T-helper 9 cell (primary cell): Measurements from ENCODE around the gene DMC1.
A peak's percentile ranks its signal among the peaks of the same experiment; 100 is the strongest.
"Not testable (repeated sequence)": the region's sequence is repeated elsewhere in the genome, so short reads cannot be mapped to it uniquely, and the experiment has no call there.

Experiments used
- DNase-seq: peaks from one replicate; pipeline ENCODE4 v3.0.0-alpha.2; 2020
- total RNA-seq, 2 donors: gene quantifications; one replicate each; lab custom pipeline; 2026; lab: John Stamatoyannopoulos, UW

Gene DMC1, protein sequence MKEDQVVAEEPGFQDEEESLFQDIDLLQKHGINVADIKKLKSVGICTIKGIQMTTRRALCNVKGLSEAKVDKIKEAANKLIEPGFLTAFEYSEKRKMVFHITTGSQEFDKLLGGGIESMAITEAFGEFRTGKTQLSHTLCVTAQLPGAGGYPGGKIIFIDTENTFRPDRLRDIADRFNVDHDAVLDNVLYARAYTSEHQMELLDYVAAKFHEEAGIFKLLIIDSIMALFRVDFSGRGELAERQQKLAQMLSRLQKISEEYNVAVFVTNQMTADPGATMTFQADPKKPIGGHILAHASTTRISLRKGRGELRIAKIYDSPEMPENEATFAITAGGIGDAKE
- 0.24 to 0.35 reads per million in 2 donors for total RNA-seq

DNA sequence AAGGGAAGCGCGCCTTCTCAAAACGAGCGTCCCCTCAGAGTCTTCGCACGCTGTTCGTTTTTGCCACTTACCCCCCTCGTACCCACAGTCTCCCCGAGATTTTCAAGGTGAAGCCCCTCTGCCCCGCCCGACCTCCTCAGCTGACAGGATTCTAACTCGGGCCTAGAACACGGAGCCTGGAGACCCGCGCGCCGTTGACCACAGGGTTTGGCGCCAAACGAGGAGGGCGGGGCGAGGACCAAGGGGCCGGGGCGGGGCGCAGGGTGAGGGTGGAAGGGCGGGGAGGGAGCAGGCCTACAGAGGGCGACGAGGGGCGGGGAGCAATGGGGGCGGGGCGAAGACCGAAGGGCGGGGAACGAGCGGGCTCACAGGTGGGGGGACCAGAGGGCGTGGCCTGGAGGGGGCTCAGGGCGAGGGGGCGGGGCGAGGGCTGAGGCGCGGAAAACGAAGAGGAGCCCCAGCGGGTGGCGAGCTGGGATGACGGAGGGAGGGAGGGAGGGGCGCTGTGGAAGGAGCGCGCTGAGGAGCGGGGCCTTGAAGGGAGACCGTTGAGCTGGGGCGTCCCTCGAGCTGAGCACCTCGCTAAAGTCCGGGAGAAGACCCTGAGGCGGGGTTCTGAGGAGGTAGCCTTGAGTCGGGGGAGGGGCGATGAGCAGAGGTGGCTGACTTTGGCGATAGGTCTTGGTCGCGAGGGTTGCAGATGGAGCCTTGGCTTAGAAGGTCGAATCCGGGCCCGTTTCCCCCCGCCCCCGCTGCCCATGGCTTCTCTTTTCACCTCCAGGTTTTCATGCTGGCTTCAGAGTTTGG lies at the start of gene DMC1:
Gene DMC1 (minus strand): TSS at position 212 of the 807 bp plus-strand sequence. CDS start 1,927 bp downstream, outside the sequence.
- DNase-seq: peak; percentile 100

DNA sequence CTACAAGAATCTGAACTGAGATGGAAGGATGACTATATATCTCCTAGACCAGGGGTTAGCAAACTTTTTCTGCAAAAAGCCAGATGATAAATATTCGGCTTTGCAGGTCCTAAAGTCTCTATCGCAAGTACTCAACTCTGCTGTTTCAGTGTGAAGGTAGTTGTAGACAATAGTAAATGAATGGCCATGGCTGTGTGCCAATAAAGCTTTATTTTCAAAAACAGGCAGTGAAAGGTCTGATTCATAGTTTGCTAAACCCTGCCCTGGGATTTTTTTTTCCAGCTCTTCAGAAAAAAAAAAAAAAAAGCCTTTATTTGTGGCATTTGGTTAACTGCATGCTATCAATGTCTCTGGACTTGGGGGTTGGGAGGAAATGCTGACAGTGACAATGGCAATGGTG lies 48.7 kb upstream of the DMC1 start:
- no peak for DNase-seq

DNA sequence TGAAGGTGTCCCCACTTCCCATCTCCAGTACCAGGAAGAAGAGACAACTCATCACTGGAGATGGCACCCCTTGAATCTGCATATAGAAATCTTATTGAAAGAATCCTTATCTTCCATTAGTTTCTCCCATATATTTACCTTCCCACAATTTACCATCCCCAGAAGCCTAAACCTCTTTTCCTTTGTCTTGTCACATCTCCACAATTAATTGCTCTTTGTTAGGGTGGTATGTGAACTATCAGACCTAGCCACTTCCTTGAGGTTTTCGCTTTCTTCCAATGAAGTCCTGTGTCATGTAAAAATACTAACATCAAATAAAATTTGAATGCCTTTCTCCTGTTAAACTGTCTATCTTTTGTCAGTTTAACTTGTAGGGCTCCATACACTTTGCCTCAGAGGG lies 48.3 kb upstream of the DMC1 start:
- no peak for DNase-seq

DNA sequence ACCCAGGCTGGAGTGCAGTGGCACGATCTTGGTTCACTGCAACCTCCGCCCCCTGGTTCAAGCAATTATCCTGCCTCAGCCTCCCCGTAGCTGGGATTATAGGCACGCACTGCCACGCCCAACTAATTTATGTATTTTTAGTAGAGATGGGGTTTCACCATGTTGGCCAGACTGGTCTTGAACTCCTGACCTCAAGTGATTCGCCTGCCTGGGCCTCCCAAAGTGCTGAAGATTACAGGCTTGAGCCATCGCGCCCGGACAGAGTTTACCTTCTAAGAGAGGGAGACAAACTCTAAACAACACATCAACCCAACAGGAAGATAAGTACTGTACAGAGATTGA lies 45.1 kb upstream of the DMC1 start:
- DNase-seq: not testable (repeated sequence)

DNA sequence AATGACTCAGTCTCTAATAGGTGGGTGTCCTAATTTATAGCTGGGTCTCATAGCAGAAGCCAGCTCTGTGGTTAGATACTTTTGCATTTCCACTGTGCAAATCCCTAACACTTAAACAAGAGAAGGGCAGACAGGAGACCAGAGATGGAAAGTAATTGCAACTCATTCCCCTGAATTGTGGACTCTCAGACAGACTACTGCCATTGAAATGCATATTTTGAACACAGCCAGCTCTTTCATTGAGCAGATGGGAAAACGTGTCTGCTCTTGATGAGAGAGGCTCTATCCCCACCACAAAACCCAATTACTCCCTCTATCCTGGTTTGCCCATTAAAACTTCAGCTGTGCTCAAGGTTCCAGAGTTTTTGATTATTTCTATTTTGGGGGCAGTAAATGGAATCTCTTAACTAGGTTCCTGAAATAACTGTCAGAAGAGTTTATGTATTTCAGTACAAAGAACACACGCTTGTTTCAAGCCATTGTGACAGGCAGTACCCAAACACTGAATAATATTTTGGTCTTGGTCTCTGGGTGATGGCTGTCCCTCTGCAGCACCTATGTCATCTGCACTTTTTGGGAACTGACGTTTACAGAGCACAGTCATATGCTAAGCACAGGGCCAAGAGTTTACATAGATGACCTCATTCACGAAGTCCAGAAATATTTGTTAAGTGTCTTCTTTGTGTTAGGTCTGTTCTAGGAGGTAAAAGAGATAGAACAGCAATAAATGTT lies 44.5 kb upstream of the DMC1 start:
- no peak for DNase-seq

DNA sequence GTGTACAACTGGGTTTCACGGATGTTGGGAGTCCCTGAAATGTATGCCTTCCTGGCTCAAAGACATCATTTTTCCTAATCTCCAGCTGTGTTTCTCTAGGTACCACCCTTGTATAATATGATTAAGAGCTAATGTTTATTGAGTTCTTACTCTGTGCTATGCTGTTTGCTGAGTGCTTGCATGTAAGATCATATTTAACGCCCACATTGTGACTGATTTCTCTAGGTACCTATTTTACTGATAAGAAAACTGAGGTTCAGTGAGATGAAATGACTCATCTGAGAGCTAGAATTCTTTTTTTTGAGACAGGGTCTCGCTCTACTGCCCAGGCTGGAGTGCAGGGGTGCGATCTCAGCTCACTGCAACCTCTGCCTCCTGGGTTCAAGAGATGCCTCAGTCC lies 43.6 kb upstream of the DMC1 start:
- DNase-seq: no peak

DNA sequence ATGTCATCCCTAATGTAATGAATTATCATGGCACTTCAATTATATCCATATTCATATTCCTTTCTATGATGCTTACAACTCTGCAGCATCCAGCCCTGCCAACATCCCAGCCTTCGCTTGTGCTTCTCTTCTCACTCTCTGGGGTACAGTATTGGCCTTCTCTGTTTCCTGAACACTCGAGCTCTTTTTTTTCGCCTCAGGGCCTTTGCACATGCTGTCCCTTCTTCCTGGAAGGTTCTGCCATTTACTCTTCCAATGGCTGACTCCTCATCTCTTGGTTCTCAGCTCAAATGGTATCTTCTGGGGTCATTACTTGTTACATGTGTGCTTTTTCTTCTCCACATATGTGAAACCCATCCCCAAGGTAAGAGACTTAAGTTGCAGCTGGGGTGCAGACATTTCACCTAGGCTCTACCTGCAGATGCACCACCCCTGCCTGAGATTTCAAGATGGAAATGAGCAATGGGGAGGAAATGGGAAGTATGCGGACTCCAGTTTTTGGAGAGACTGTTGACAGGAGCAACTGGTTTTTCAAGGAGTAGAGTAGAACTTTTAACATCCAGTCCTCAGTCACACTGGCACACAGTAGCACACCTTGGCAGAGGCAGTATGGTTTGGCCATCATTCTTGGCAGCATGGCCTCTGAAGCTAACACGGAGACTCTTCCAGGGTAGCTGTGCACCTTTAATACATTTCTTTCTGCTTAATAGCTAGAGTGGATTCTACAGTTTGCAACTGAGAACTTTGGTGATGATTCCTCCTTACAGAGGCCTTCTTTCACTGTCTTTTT lies 42.4 kb upstream of the DMC1 start:
- DNase-seq: no peak

DNA sequence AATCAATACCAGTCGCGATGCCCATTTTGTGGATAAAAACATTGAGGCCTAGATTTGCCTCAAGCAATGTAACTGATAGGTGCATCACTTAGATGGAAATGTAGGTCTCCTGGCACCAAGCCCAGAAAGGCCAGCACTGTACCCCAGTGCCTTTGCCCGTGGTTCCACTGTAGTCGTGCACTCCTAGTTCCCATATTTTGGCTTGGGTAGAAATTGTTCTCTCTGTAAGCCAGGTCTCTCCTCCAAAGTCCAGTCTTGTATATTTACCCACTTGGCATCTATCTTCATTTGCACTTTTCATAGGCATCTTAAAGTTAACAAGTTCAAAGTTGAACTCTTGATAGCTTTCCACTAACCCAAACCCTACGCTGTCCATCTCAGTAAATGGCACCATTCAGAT lies 41.6 kb upstream of the DMC1 start:
- DNase-seq: no peak

DNA sequence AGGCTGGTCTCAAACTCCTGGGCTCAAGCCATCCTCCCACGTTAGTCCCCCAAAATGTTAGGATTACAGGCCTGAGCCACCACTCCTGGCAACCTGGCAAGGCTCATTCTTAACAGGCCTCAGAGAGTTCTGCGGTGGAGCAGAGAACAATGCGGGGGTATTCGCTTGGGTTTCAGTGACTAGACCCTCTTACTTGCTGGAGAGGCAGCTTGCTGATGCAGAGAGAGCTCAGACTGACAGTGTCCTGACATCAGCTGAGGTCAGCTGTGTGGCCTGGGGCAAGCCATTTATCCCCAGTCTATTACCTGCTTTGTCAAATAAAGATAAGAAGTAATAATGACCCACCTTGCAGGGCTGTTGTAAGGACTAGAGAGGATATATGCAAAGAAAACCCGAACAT lies 40.3 kb upstream of the DMC1 start:
- DNase-seq: no peak

DNA sequence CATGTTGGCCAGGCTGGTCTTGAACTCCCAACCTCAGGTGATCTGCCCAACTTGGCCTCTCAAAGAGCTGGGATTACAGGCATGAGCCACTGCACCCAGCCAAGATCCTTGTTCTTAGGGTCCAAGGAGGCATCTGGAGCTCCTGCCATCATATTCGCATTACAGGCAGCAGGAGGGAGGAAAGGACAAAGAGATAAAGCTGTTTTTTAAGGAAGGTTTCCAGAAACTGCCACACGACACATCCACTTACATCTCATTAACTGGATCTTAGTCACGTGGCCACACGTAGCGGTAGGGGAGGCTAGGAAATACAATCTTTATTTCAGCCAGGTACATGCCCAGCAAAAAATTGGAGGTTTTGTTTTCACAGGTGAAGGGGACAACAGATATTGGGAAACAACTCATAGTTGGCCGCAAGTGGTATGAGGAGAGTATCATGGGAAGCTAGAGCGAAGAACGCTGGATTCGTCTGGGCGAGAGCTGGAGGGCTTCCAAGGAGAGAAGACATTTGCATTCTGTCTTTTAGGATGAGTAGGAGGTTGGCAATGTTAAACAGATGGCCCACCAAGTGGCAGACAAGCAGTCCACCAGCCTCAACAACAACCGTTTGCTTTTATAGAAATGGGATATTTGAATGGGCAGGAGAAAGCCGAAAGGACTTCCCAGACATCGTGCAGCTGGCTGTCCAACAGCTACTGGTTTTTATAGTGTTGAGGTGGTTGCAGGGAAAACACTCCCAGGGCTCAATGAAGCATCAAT lies 39.2 kb upstream of the DMC1 start:
- no peak for DNase-seq

DNA sequence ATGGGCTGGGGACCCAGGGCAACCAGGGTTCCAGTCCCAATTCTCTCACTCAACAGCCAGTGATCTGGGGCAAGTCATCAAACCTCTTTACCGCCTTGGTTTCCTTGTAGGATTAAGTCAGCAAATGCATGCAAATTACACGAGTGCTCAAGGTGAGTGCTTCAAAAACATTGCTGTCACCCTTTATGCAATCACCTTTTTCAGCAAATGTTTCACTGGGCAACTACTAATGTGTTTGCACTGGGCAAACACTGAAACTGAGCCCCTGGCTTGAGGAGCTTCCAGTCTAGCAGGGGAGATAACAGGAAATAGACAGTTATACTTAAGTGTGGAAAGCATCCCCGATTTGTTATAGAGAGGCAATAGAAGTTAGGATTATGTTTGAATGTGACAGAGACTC lies 37.7 kb upstream of the DMC1 start:
- no peak for DNase-seq

DNA sequence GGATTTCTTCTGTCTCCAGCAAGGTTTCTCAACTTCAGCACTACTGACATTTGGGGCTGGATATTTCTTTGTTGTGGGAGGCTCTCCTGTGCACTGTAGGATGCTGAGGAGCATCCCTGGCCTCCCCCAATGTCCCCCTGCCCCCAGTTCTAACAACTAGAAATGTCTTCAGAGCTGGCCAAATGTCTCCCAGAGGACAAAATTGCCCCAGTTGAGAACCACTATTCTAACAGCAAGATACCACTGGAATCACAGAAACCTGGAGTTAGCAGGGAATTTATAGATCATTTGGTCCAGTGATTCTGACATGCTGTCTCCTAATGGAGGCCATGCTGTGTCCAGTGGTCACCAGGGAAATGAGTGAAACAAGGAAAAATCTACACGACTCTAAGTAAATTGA lies 32.2 kb upstream of the DMC1 start:
- DNase-seq: no peak

DNA sequence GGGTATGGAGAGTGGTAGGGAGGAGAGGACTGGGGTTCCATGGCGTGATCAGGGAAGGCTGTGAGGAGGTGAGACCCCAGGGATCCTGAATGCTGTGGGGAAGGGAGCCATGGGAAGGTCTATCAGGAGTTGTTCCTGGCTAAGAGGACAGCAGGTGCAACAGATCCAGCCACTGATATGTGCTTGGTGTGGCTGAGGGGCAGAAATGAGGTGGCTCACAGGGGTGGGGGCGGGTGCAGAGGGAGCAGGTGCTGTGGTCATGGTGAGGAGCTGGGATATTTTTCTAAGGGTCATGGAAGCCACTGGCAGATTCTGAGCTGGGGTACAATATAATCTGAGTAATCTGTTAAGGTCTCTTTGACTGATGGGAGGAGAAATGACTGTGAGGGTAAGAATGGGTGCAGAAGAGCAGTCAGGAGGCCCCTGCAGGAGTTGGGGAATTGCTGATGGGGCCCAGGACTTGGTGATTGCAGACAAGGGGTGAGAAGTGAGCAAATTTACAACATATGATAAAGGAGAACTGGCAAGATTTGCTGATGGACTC lies 31.3 kb upstream of the DMC1 start:
- no peak for DNase-seq

DNA sequence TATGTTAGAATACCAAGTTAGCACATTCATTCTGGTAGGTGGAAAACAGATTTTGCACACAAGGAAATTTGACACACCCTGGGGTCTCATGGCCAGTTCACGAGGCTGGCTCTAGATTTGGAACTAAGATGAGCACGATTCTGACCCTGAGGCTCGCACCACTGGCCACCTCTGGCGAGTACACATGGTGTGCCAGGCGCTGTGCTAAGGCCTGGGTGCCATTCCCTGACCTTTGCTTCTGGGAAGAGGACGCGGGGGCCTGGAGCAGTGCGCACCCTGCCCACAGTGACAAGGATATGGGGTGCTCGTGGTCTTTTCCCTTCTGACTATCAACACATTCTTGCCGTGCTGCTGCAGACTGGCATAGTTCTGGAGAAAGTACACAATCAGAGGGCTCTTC lies 29.5 kb upstream of the DMC1 start:
- DNase-seq: no peak

DNA sequence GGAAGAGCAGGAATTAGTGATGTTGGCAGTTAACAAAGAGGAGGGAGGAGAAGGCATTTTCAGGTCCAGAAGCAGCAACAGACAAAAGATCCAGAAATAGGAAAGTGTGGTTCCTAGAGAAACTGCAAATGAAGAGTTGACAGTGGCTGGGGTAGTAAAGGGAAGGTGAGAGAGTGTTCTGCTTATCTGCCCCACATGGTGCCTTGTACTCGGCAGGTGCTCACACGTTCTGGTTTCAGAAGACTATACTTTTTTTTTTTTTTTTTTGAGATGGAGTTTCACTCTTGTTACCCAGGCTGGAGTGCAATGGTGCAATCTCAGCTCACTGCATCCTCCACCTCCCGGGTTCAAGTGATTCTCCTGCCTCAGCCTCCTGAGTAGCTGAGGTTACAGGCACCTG lies 12.9 kb upstream of the DMC1 start:
- DNase-seq: not testable (repeated sequence)

DNA sequence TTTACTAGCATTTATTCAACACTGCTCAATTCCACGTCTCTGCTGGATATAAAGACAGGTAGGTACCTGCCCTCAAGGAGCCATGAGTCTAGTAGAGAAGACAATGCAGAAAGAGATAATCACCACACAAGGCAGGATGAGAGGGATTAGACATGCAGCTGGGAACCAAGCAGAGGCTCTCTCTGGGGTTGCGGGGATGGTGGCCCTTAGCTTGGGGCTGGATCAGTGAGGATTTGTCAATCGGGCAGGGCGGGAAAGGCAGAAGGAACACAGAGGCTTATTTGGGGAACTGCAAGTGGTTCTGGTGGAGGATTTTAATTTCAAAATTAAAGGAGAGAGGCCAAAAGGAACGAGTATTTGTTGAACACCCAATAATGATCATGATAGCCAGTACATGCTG lies 8.5 kb upstream of the DMC1 start:
- no peak for DNase-seq

DNA sequence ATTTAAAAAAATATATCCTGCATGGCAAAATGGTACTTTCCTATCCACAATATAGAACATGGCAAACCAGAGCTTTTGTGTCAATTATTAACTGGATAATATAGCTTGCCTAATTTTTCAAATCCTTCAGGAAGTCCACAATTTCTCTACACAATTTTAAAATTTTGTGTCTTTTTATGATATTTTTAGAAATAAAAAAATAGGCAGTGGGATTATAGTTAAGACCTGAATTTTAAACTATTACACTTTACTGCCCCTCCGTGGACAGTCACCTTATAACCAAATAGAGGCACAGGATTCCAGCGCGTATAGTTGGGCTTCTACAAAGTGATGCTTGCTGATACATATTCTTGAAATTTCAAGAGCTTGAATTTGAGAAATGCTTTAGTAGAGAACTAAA lies 2.1 kb upstream of the DMC1 start:
- DNase-seq: no peak

DNA sequence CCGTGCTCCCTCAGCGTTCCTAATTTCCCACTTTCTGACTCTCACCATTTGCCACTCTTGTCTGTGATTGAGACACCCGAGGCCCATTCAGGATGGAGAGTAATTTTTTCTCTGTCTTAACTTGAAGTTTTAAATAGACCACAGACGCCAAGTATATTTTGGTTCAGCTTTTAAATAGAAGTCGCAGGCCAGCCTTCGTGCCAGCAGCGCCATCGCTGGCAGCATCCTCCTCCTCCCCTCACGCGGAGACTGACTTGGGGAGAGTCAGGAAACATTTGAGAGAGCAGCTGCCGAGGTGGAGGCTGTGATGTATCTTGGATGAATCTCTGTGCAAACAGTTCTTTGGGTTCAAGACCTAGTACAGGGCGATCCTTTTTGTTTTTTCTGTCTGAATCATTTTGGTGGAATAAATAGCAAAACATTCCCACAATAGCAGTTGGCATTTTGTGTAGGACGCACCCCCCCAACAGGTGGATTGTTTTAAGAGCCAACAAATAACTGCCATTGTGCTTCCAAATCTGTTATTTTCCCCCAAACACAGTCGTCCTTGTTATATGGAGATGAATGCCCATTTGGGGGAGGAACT lies 889 bp upstream of the DMC1 start:
- peak; percentile 19 for DNase-seq

DNA sequence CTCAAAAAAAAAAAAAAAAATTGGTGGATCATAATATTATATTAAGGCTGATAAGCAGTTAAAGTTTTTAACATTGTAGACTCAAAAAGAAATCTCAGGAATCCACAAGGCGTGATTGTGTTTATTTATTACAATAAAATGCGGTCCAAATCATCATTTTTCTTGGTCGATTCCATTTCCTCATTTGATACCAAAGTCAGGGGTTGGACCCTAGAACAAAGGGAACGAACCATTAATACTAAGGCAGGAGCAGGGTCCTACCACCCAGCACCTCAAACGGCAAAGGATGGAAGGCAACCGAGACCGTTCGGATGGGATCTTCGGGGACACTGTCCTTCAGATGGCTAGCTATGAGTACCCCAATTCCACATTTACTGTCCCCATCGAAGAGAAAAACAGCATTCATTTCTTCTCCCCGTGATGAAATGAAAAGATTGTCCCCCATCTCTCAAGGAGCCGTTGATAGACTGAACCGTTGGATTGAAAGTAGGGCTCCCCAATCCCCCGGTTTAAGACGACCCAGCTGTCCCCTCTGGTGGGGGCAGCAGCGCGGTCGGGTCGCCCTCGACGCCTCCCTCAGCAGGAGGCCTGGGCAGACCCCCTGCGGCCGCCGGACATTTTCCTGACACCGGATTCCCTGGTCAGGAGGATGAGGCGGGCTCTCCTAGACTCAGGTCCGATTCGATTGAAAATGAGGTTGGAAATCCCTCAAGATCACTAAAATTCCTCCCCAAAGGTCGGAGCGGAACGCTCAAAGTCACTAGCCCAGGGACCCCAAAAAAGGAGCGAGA lies 607 bp downstream of the DMC1 start:
- DNase-seq: peak; percentile 1

DNA sequence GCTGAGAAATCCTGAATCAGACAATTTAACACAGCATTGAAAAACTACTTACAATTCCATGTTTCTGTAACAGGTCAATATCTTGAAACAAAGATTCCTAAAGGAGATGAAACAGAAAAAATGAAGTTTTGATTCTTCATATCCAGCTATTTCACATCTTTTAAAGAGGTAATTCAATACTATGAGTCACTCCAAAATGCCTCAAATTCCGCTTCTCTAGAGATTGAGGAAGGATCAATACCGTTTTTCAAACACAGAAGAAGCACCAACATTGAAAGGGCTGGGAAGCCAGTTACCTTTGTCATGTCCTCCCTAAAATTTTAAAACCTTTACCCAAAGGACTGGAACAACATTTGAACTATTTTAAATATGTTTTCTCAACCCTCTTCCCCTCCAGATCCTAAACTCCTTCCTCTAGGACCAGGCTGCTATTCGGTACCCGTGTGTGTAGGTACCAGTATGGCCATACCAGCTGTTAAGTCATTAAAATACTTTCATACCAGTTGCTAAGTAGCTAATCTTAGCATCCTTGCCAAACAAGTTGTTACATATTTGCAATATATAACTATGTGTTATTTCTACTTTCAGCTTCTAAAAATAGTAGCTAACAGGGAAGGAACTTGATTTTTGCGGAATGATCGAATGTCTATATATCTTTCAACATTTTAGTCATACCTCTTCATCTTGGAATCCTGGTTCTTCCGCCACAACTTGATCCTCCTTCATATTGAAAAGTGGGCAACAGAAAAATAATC lies 2.3 kb downstream of the DMC1 start:
- DNase-seq: no peak
